ENCODE measurements around the gene SEMA3E. TPM values are rescaled to one million over a fixed set of nuclear protein-coding genes. Genes with fewer than 3 reads are reported as not detected.

SEMA3E gene
- polyA plus RNA-seq, 1 donor from 2014 or later: 0.98 TPM

GRCh38 chr7:83519240-83519639 is 129.7 kb downstream of the SEMA3E start:
- H2AFZ ChIP-seq (ENCODE audit: low read depth, low read length): no peak overlapping the region
- H3K27me3 ChIP-seq (ENCODE audit: insufficient read depth, low read depth, low read length): no peaks in the 10 kb centered on the region
- no peaks in the 10 kb centered on the region for H3K36me3 ChIP-seq (ENCODE audit: insufficient read depth, low read length)
- no peaks in the 10 kb centered on the region for H3K9me2 ChIP-seq (ENCODE audit: insufficient read depth, low read length)
- no peak overlapping the region for H3K4me3 ChIP-seq (ENCODE audit: low read length)
- no peak for TF ChIP-seq RAD21 (conservative IDR thresholded peaks at IDR 0.05)
- TF ChIP-seq POLR2AphosphoS5 (IDR thresholded peaks at IDR 0.05): no peak
- TF ChIP-seq EZH2 (IDR thresholded peaks at IDR 0.05; ENCODE audit: borderline replicate concordance, insufficient read depth, low read length, poor library complexity, severe bottlenecking): no peak
- TF ChIP-seq MXI1 (conservative IDR thresholded peaks at IDR 0.05; ENCODE audit: poor library complexity, severe bottlenecking): no peak
- TF ChIP-seq EP300 (conservative IDR thresholded peaks at IDR 0.05; ENCODE audit: poor library complexity, severe bottlenecking): no peak
- no peak for TF ChIP-seq REST (IDR thresholded peaks at IDR 0.05; ENCODE audit: borderline replicate concordance)
- no peak for TF ChIP-seq CTCF (IDR thresholded peaks at IDR 0.05; ENCODE audit: poor library complexity, severe bottlenecking)
- TF ChIP-seq TAF1 (IDR thresholded peaks at IDR 0.05; ENCODE audit: low read depth): no peak
- no peak for TF ChIP-seq SMC3 (conservative IDR thresholded peaks at IDR 0.05; ENCODE audit: poor library complexity)
- no peaks in the 10 kb centered on the region for H3K79me2 ChIP-seq (replicated peaks; ENCODE audit: insufficient read depth, low read length)
- no peak overlapping the region for H3K4me2 ChIP-seq (ENCODE audit: low read length)
- H3K27ac ChIP-seq (ENCODE audit: low read length): no peak overlapping the region
- no peak overlapping the region for H3K9ac ChIP-seq (ENCODE audit: low read length)
- no peaks in the 10 kb centered on the region for H3K9me3 ChIP-seq (ENCODE audit: low read length)
- H3F3A ChIP-seq (ENCODE audit: insufficient read depth, low read length, poor library complexity, severe bottlenecking): no peaks in the 10 kb centered on the region
- no peaks in the 10 kb centered on the region for H4K20me1 ChIP-seq (ENCODE audit: insufficient read depth)

GRCh38 chr7:83517035-83517700 is 131.8 kb downstream of the SEMA3E start:
- Histone ChIP-seq H3K79me2 (replicated peaks; ENCODE audit: insufficient read depth, low read length) (no peaks in the 10 kb centered on the region), H4K20me1 (ENCODE audit: insufficient read depth) (no peaks in the 10 kb centered on the region), H3K9me2 (ENCODE audit: insufficient read depth, low read length) (no peaks in the 10 kb centered on the region), H3K4me3 (ENCODE audit: low read length) (no peak overlapping the region), H3F3A (ENCODE audit: insufficient read depth, low read length, poor library complexity, severe bottlenecking) (no peaks in the 10 kb centered on the region), H2AFZ (ENCODE audit: low read depth, low read length) (no peak overlapping the region), H3K27me3 (ENCODE audit: insufficient read depth, low read depth, low read length) (no peaks in the 10 kb centered on the region), H3K9ac (ENCODE audit: low read length) (no peak overlapping the region), H3K4me2 (ENCODE audit: low read length) (no peak overlapping the region), H3K36me3 (ENCODE audit: insufficient read depth, low read length) (no peaks in the 10 kb centered on the region), H3K9me3 (ENCODE audit: low read length) (no peaks in the 10 kb centered on the region), H3K27ac (ENCODE audit: low read length) (no peak overlapping the region)
- TF ChIP-seq POLR2AphosphoS5 (IDR thresholded peaks at IDR 0.05): no peak
- no peak for TF ChIP-seq SMC3 (conservative IDR thresholded peaks at IDR 0.05; ENCODE audit: poor library complexity)
- no peak for TF ChIP-seq RAD21 (conservative IDR thresholded peaks at IDR 0.05)
- no peak for TF ChIP-seq REST (IDR thresholded peaks at IDR 0.05; ENCODE audit: borderline replicate concordance)
- TF ChIP-seq MXI1 (conservative IDR thresholded peaks at IDR 0.05; ENCODE audit: poor library complexity, severe bottlenecking): no peak
- TF ChIP-seq EP300 (conservative IDR thresholded peaks at IDR 0.05; ENCODE audit: poor library complexity, severe bottlenecking): no peak
- no peak for TF ChIP-seq EZH2 (IDR thresholded peaks at IDR 0.05; ENCODE audit: borderline replicate concordance, insufficient read depth, low read length, poor library complexity, severe bottlenecking)
- TF ChIP-seq TAF1 (IDR thresholded peaks at IDR 0.05; ENCODE audit: low read depth): no peak
- no peak for TF ChIP-seq CTCF (IDR thresholded peaks at IDR 0.05; ENCODE audit: poor library complexity, severe bottlenecking)

Data from neural cell (in vitro differentiated cells).